HepG2 (cell line): ENCODE measurements around the gene CYBRD1. TPM values are rescaled to one million over a fixed set of nuclear protein-coding genes. Genes with fewer than 3 reads are reported as not detected.

ENCODE experiments used
- ATM ChIP-seq: fragments of 450-650 bp; IDR thresholded peaks from 2 replicates; pipeline ENCODE4 v1.7.1; 2017; ENCODE audit warnings: mild to moderate bottlenecking, borderline replicate concordance
- ISX ChIP-seq: sonication (generic); formaldehyde crosslinking; conservative IDR thresholded peaks from 2 replicates; pipeline ENCODE4 v1.5.0; 2020; ENCODE audit warnings: missing genetic modification reagents
- KAT2B ChIP-seq: fragments of 150-350 bp; IDR thresholded peaks from 2 replicates; pipeline ENCODE4 v1.6.1; 2014; ENCODE audit warnings: low read depth, low read length, borderline replicate concordance
- MED13 ChIP-seq: sonication (generic); formaldehyde crosslinking; IDR thresholded peaks from 2 replicates; pipeline ENCODE4 v1.5.0; 2020; ENCODE audit warnings: missing genetic modification reagents
- NFYC ChIP-seq: IDR thresholded peaks from 2 replicates; pipeline ENCODE4 v1.6.1; 2016; ENCODE audit warnings: missing genetic modification reagents, missing compliant biosample characterization
- TBP ChIP-seq: sonication (generic); formaldehyde crosslinking; IDR thresholded peaks from 2 replicates; pipeline ENCODE4 v1.5.0; 2020; ENCODE audit warnings: missing genetic modification reagents
- ZKSCAN8 ChIP-seq: IDR thresholded peaks from 2 replicates; pipeline ENCODE4 v1.6.1; 2016; ENCODE audit warnings: borderline replicate concordance, missing genetic modification reagents, missing compliant biosample characterization
- ZNF382 ChIP-seq: sonication (generic); formaldehyde crosslinking; IDR thresholded peaks from 2 replicates; pipeline ENCODE4 v1.5.0; 2020; ENCODE audit warnings: missing genetic modification reagents, mild to moderate bottlenecking, borderline replicate concordance
- ZSCAN12 ChIP-seq: sonication (generic); formaldehyde crosslinking; IDR thresholded peaks from 2 replicates; pipeline ENCODE4 v1.9.0; 2021; ENCODE audit warnings: mild to moderate bottlenecking, missing genetic modification reagents
- polyA plus RNA-seq, 8 experiments: library from polyadenylated mRNA; depleted of rRNA in 3 of 8; stranded (reverse) in 7 of 8; unstranded in 1 of 8; fragments of >200 nt; fragmentation: Illumina TruSeq in 4 of 8; extraction: Trizol in 4 of 8; gene quantifications; 2 replicates each; pipeline versions ENCODE4 v1.2.1 to v1.2.3, GENCODE V29; 2011 to 2016; ENCODE audit warnings: low read depth in 4 of 8, missing spikeins in 1 of 8, mixed read lengths in 1 of 8; ENCODE audit not compliant: insufficient read depth in 1 of 8
- total RNA-seq, 5 experiments: library from RNA; depleted of rRNA; stranded (reverse); fragments of >200 nt; fragmentation: Illumina TruSeq; extraction: Trizol; gene quantifications; 2 replicates each; pipeline ENCODE4 v1.2.3, GENCODE V29; 2016; ENCODE audit warnings: low read depth in 1 of 5
- TF ChIP-seq, protein P1 (sequence below): sonication (generic); formaldehyde crosslinking; conservative IDR thresholded peaks from 2 replicates; pipeline ENCODE4 v1.4.0; 2020; ENCODE audit warnings: mild to moderate bottlenecking, missing genetic modification reagents, moderate library complexity
- TF ChIP-seq, protein P2 (sequence below): sonication (generic); formaldehyde crosslinking; IDR thresholded peaks from 2 replicates; pipeline ENCODE4 v1.8.0; 2022; ENCODE audit warnings: mild to moderate bottlenecking, missing genetic modification reagents
- TF ChIP-seq, protein P3 (sequence below): sonication (generic); formaldehyde crosslinking; IDR thresholded peaks from 2 replicates; pipeline ENCODE4 v1.5.1; 2020; ENCODE audit warnings: mild to moderate bottlenecking, missing genetic modification reagents, borderline replicate concordance
- TF ChIP-seq, protein P4 (sequence below): sonication (generic); formaldehyde crosslinking; IDR thresholded peaks from 2 replicates; pipeline ENCODE4 v1.5.1; 2020; ENCODE audit warnings: mild to moderate bottlenecking, moderate library complexity, missing genetic modification reagents
- TF ChIP-seq, protein P5 (sequence below): sonication (generic); formaldehyde crosslinking; IDR thresholded peaks from 2 replicates; pipeline ENCODE4 v1.4.0; 2020; ENCODE audit warnings: mild to moderate bottlenecking, missing genetic modification reagents
- TF ChIP-seq, protein P6 (sequence below): IDR thresholded peaks from 2 replicates; pipeline ENCODE4 v1.6.1; 2018; ENCODE audit warnings: missing genetic modification reagents, mild to moderate bottlenecking, missing compliant biosample characterization

CYBRD1 gene
- total and polyA plus RNA-seq, 2 of the 13 experiments (the other 11 are each of a cell fraction or from before 2014, with no cell fraction given) = 0.13 to 0.42 TPM

DNA sequence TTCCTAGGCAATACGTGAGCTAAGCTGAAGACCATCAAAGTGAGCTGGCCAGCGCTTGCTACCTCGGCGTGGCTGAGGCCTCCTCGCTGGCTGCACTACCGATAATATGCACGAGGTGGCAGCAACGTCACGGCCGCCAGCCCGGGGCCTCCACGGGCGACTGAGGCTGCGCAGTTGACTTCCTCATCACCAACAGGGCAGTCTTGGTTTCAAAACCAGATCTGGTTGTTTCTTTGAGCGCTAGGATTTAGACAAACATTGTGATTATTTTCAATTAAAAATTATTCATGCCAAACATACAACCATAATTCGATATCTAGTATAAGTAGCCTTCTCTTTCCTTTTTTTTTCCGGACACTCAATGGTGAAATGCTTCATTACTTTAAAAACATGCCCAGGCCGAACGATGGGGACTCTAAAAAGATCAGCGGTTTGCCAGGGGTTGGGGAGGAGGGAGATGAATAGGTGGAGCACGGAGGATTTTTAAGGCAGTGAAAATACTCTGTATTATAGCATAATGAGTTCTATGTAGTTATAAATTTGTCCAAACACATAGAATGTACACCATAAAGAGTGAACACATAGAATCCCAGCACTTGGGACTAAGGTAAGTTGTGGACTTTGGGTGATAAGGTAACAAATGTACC is 52.0 kb downstream of the CYBRD1 start (continued):
- TF ChIP-seq MED13 (CRISPR knock-in tag) = no peak
- TF ChIP-seq ISX (CRISPR knock-in tag) = no peak
- TF ChIP-seq NFYC (CRISPR knock-in tag) = no peak
- TF ChIP-seq ATM = no peak
- TF ChIP-seq, protein P1, sequence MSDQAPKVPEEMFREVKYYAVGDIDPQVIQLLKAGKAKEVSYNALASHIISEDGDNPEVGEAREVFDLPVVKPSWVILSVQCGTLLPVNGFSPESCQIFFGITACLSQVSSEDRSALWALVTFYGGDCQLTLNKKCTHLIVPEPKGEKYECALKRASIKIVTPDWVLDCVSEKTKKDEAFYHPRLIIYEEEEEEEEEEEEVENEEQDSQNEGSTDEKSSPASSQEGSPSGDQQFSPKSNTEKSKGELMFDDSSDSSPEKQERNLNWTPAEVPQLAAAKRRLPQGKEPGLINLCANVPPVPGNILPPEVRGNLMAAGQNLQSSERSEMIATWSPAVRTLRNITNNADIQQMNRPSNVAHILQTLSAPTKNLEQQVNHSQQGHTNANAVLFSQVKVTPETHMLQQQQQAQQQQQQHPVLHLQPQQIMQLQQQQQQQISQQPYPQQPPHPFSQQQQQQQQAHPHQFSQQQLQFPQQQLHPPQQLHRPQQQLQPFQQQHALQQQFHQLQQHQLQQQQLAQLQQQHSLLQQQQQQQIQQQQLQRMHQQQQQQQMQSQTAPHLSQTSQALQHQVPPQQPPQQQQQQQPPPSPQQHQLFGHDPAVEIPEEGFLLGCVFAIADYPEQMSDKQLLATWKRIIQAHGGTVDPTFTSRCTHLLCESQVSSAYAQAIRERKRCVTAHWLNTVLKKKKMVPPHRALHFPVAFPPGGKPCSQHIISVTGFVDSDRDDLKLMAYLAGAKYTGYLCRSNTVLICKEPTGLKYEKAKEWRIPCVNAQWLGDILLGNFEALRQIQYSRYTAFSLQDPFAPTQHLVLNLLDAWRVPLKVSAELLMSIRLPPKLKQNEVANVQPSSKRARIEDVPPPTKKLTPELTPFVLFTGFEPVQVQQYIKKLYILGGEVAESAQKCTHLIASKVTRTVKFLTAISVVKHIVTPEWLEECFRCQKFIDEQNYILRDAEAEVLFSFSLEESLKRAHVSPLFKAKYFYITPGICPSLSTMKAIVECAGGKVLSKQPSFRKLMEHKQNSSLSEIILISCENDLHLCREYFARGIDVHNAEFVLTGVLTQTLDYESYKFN (CRISPR knock-in tag) = no peak
- TF ChIP-seq ZNF382 = no peak
- TF ChIP-seq, protein P2, sequence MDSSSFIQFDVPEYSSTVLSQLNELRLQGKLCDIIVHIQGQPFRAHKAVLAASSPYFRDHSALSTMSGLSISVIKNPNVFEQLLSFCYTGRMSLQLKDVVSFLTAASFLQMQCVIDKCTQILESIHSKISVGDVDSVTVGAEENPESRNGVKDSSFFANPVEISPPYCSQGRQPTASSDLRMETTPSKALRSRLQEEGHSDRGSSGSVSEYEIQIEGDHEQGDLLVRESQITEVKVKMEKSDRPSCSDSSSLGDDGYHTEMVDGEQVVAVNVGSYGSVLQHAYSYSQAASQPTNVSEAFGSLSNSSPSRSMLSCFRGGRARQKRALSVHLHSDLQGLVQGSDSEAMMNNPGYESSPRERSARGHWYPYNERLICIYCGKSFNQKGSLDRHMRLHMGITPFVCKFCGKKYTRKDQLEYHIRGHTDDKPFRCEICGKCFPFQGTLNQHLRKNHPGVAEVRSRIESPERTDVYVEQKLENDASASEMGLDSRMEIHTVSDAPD (CRISPR knock-in tag) = no peak
- TF ChIP-seq, protein P3, sequence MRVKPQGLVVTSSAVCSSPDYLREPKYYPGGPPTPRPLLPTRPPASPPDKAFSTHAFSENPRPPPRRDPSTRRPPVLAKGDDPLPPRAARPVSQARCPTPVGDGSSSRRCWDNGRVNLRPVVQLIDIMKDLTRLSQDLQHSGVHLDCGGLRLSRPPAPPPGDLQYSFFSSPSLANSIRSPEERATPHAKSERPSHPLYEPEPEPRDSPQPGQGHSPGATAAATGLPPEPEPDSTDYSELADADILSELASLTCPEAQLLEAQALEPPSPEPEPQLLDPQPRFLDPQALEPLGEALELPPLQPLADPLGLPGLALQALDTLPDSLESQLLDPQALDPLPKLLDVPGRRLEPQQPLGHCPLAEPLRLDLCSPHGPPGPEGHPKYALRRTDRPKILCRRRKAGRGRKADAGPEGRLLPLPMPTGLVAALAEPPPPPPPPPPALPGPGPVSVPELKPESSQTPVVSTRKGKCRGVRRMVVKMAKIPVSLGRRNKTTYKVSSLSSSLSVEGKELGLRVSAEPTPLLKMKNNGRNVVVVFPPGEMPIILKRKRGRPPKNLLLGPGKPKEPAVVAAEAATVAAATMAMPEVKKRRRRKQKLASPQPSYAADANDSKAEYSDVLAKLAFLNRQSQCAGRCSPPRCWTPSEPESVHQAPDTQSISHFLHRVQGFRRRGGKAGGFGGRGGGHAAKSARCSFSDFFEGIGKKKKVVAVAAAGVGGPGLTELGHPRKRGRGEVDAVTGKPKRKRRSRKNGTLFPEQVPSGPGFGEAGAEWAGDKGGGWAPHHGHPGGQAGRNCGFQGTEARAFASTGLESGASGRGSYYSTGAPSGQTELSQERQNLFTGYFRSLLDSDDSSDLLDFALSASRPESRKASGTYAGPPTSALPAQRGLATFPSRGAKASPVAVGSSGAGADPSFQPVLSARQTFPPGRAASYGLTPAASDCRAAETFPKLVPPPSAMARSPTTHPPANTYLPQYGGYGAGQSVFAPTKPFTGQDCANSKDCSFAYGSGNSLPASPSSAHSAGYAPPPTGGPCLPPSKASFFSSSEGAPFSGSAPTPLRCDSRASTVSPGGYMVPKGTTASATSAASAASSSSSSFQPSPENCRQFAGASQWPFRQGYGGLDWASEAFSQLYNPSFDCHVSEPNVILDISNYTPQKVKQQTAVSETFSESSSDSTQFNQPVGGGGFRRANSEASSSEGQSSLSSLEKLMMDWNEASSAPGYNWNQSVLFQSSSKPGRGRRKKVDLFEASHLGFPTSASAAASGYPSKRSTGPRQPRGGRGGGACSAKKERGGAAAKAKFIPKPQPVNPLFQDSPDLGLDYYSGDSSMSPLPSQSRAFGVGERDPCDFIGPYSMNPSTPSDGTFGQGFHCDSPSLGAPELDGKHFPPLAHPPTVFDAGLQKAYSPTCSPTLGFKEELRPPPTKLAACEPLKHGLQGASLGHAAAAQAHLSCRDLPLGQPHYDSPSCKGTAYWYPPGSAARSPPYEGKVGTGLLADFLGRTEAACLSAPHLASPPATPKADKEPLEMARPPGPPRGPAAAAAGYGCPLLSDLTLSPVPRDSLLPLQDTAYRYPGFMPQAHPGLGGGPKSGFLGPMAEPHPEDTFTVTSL (CRISPR knock-in tag) = no peak
- TF ChIP-seq ZSCAN12 (CRISPR knock-in tag) = no peak
- no peak for TF ChIP-seq TBP (CRISPR knock-in tag)
- TF ChIP-seq, protein P4, sequence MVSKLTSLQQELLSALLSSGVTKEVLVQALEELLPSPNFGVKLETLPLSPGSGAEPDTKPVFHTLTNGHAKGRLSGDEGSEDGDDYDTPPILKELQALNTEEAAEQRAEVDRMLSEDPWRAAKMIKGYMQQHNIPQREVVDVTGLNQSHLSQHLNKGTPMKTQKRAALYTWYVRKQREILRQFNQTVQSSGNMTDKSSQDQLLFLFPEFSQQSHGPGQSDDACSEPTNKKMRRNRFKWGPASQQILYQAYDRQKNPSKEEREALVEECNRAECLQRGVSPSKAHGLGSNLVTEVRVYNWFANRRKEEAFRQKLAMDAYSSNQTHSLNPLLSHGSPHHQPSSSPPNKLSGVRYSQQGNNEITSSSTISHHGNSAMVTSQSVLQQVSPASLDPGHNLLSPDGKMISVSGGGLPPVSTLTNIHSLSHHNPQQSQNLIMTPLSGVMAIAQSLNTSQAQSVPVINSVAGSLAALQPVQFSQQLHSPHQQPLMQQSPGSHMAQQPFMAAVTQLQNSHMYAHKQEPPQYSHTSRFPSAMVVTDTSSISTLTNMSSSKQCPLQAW = peak; percentile 67
- TF ChIP-seq KAT2B = no peak
- TF ChIP-seq, protein P5, sequence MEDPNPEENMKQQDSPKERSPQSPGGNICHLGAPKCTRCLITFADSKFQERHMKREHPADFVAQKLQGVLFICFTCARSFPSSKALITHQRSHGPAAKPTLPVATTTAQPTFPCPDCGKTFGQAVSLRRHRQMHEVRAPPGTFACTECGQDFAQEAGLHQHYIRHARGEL = no peak
- TF ChIP-seq, protein P6, sequence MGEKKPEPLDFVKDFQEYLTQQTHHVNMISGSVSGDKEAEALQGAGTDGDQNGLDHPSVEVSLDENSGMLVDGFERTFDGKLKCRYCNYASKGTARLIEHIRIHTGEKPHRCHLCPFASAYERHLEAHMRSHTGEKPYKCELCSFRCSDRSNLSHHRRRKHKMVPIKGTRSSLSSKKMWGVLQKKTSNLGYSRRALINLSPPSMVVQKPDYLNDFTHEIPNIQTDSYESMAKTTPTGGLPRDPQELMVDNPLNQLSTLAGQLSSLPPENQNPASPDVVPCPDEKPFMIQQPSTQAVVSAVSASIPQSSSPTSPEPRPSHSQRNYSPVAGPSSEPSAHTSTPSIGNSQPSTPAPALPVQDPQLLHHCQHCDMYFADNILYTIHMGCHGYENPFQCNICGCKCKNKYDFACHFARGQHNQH (CRISPR knock-in tag) = 0 out of 2 replicates have a peak, but pooled peaks have one; percentile 64
- TF ChIP-seq ZKSCAN8 (CRISPR knock-in tag) = no peak
